Measurements from ENCODE around the gene CAPN12. TPM values are rescaled to one million over a fixed set of nuclear protein-coding genes. Genes with fewer than 3 reads are reported as not detected.
"Not testable (repeated sequence)": the region's sequence is repeated elsewhere in the genome, so short reads cannot be mapped to it uniquely, and the experiment has no call there.

Gene CAPN12
- polyA plus RNA-seq, 1 of the 3 experiments (the other 2 are of a cell fraction): 3.0 TPM

DNA sequence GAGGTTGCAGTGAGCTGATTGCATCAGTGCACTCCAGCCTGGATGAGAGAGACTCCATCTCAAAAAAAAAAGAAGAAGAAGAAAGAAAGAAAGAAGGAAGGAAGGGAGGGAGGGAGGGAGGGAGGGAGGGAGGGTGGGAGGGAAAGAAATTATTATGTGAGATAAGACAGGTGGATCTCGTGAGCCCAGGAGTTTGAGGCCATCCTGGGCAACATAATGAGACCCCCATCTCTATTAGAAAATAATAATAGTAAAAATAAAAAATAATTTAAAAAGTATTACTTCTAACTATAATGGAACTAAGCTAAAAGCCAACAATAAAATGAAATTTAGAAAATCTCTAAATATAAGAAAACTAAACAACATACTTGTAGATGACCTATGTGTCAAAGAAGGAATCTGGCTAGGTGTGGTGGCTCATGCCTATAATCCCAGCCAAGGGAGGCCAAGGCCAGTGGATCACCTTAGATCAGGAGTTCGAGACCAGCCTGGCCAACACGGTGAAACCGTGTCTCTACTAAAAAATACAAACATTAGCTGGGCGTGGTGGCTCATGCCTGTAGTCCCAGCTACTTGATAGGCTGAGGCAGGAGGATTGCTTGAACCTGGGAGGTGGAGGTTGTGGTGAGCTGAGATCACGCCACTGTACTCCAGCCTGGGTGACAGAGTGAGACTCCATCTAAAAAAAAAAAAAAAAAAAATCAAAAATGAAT is 16.7 kb upstream of the CAPN12 start:
- H3K9ac ChIP-seq; DNase-seq; H4K20me1 ChIP-seq (ENCODE audit: insufficient read depth); H3K79me2 ChIP-seq (ENCODE audit: insufficient read depth); H3K9me3 ChIP-seq; H3F3A ChIP-seq (replicated peaks; ENCODE audit: insufficient read depth); H3K4me3 ChIP-seq (ENCODE audit: low read depth in 2 of 2, low read length in 1 of 2); H2AFZ ChIP-seq (ENCODE audit: low read depth); H3K4me1 ChIP-seq (ENCODE audit: control insufficient read depth in 1 of 2, insufficient read depth in 2 of 2, low read depth in 1 of 2, low read length in 1 of 2); H3K4me2 ChIP-seq; H3K36me3 ChIP-seq (replicated peaks in 1 of 2; ENCODE audit: control insufficient read depth in 1 of 2, insufficient read depth in 2 of 2, low read length in 1 of 2); H3K27ac ChIP-seq (ENCODE audit: low read depth in 2 of 2, low read length in 1 of 2); H3K9me2 ChIP-seq; POLR2A ChIA-PET; H3K27me3 ChIP-seq (ENCODE audit: insufficient read depth): not testable (repeated sequence)
- WGBS (ENCODE audit: low lambda C conversion rate): 71% methylated on average over 6 of the region's 6 CpGs
- CTCF ChIA-PET: interaction anchor here (1.4 kb wide), 1 partner anchor 12 kb away, joined by 3 read pairs; no protein-coding TSS in a partner anchor

DNA sequence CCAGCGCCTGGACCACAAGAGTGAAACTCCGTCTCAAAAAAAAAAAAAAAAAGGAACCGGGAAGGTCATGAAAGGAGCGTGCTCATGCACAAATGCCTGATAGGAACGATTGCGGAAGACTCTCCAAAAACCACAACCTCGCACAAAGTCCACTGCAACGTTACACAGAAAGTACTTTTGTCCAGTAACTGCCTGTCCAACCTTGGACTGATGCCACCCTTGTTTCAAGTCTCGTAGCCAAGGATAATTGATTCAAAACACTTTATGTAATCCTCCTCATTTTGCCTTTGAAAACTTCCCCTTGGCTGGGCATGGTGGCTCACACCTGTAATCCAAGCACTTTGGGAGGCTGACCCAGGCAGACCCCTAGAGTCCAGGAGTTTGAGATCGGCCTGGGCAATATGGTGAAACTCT is 15.3 kb upstream of the CAPN12 start:
- Histone ChIP-seq H4K20me1 (ENCODE audit: insufficient read depth) (no peaks in the 10 kb centered on the region), H3K9me3 (no peaks in the 10 kb centered on the region), H3K4me1 (ENCODE audit: control insufficient read depth in 1 of 2, insufficient read depth in 2 of 2, low read depth in 1 of 2, low read length in 1 of 2) (no peaks in the 10 kb centered on the region), H3K27me3 (ENCODE audit: insufficient read depth) (no peaks in the 10 kb centered on the region), H3K27ac (ENCODE audit: low read depth in 2 of 2, low read length in 1 of 2) (no peak overlapping the region), H3K36me3 (replicated peaks in 1 of 2; ENCODE audit: control insufficient read depth in 1 of 2, insufficient read depth in 2 of 2, low read length in 1 of 2) (no peaks in the 10 kb centered on the region), H2AFZ (ENCODE audit: low read depth) (no peak overlapping the region), H3K9ac (no peak overlapping the region), H3K79me2 (ENCODE audit: insufficient read depth) (no peaks in the 10 kb centered on the region), H3K4me2 (no peak overlapping the region), H3F3A (replicated peaks; ENCODE audit: insufficient read depth) (no peaks in the 10 kb centered on the region), H3K9me2 (no peaks in the 10 kb centered on the region), H3K4me3 (ENCODE audit: low read depth in 2 of 2, low read length in 1 of 2) (no peak overlapping the region)
- no peak for DNase-seq
- ChIA-PET CTCF (interaction anchor here (1.4 kb wide), 1 partner anchor 11 kb away, joined by 3 read pairs; no protein-coding TSS in a partner anchor), POLR2A (no interaction called here)
- WGBS (ENCODE audit: low lambda C conversion rate): 75% methylated on average over 10 of the region's 10 CpGs
- TF ChIP-seq, protein P1, sequence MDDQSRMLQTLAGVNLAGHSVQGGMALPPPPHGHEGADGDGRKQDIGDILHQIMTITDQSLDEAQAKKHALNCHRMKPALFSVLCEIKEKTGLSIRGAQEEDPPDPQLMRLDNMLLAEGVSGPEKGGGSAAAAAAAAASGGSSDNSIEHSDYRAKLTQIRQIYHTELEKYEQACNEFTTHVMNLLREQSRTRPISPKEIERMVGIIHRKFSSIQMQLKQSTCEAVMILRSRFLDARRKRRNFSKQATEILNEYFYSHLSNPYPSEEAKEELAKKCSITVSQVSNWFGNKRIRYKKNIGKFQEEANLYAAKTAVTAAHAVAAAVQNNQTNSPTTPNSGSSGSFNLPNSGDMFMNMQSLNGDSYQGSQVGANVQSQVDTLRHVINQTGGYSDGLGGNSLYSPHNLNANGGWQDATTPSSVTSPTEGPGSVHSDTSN (IDR thresholded peaks at IDR 0.05): no peak
- TF ChIP-seq TCF12 (IDR thresholded peaks at IDR 0.05) (no peak), NFIC (IDR thresholded peaks at IDR 0.05; ENCODE audit: borderline replicate concordance) (no peak), ELF1 (IDR thresholded peaks at IDR 0.05) (no peak), RFX5 (IDR thresholded peaks at IDR 0.05; ENCODE audit: low read length) (no peak), RAD21 (IDR thresholded peaks at IDR 0.05; ENCODE audit: low read length) (no peak), FOXM1 (IDR thresholded peaks at IDR 0.05; ENCODE audit: low read depth) (no peak), EZH2phosphoT487 (IDR thresholded peaks at IDR 0.05; ENCODE audit: borderline replicate concordance, low read depth) (no peak), FOXJ3 (CRISPR knock-in tag; IDR thresholded peaks at IDR 0.05) (no peak), MXI1 (IDR thresholded peaks at IDR 0.05; ENCODE audit: low read depth, low read length) (no peak), MEF2A (IDR thresholded peaks at IDR 0.05; ENCODE audit: borderline replicate concordance, low read depth) (no peak), NRF1 (IDR thresholded peaks at IDR 0.05; ENCODE audit: low read depth, low read length) (no peak), FOSL2 (IDR thresholded peaks at IDR 0.05; ENCODE audit: borderline replicate concordance, low read depth) (no peak), YY1 (IDR thresholded peaks at IDR 0.05; ENCODE audit: low read depth) (no peak), SMC3 (IDR thresholded peaks at IDR 0.05; ENCODE audit: low read depth, low read length) (no peak), GATA2 (CRISPR knock-in tag; IDR thresholded peaks at IDR 0.05) (no peak), TAF1 (IDR thresholded peaks at IDR 0.05; ENCODE audit: borderline replicate concordance, low read depth, low read length) (no peak)
- TF ChIP-seq, protein P2, sequence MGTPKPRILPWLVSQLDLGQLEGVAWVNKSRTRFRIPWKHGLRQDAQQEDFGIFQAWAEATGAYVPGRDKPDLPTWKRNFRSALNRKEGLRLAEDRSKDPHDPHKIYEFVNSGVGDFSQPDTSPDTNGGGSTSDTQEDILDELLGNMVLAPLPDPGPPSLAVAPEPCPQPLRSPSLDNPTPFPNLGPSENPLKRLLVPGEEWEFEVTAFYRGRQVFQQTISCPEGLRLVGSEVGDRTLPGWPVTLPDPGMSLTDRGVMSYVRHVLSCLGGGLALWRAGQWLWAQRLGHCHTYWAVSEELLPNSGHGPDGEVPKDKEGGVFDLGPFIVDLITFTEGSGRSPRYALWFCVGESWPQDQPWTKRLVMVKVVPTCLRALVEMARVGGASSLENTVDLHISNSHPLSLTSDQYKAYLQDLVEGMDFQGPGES (IDR thresholded peaks at IDR 0.05; ENCODE audit: low read depth, low read length): no peak
- TF ChIP-seq, protein P3, sequence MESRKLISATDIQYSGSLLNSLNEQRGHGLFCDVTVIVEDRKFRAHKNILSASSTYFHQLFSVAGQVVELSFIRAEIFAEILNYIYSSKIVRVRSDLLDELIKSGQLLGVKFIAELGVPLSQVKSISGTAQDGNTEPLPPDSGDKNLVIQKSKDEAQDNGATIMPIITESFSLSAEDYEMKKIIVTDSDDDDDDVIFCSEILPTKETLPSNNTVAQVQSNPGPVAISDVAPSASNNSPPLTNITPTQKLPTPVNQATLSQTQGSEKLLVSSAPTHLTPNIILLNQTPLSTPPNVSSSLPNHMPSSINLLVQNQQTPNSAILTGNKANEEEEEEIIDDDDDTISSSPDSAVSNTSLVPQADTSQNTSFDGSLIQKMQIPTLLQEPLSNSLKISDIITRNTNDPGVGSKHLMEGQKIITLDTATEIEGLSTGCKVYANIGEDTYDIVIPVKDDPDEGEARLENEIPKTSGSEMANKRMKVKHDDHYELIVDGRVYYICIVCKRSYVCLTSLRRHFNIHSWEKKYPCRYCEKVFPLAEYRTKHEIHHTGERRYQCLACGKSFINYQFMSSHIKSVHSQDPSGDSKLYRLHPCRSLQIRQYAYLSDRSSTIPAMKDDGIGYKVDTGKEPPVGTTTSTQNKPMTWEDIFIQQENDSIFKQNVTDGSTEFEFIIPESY (IDR thresholded peaks at IDR 0.05; ENCODE audit: borderline replicate concordance, low read depth): no peak
- TF ChIP-seq, protein P4, sequence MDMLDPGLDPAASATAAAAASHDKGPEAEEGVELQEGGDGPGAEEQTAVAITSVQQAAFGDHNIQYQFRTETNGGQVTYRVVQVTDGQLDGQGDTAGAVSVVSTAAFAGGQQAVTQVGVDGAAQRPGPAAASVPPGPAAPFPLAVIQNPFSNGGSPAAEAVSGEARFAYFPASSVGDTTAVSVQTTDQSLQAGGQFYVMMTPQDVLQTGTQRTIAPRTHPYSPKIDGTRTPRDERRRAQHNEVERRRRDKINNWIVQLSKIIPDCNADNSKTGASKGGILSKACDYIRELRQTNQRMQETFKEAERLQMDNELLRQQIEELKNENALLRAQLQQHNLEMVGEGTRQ (IDR thresholded peaks at IDR 0.05; ENCODE audit: borderline replicate concordance, low read depth, low read length): no peak

DNA sequence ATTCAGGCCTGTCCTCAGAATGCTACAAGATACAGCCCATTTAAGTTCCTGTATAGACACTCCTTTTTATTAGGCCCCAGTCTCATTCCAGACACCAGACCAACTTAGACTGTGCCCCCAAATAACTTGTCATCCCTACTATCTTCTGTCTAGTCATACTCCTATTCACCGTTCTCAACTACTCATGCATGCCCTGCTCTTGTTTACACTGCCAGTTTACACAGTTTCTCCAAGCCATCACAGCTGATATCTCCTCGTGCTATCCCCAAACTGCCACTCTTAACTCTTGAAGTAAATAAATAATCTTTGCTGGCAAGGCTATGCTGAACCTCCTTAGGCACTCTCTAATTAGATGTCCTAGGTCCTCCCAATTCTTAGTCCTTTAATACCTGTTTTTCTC is 9.9 kb upstream of the CAPN12 start:
- DNase-seq; H2AFZ ChIP-seq (ENCODE audit: low read depth); CTCF ChIA-PET; H3K4me2 ChIP-seq; H4K20me1 ChIP-seq (ENCODE audit: insufficient read depth); H3K9me3 ChIP-seq; H3K79me2 ChIP-seq (ENCODE audit: insufficient read depth); H3K4me1 ChIP-seq (ENCODE audit: control insufficient read depth in 1 of 2, insufficient read depth in 2 of 2, low read depth in 1 of 2, low read length in 1 of 2); H3K27me3 ChIP-seq (ENCODE audit: insufficient read depth); H3K9ac ChIP-seq; H3F3A ChIP-seq (replicated peaks; ENCODE audit: insufficient read depth); H3K27ac ChIP-seq (ENCODE audit: low read depth in 2 of 2, low read length in 1 of 2); H3K36me3 ChIP-seq (replicated peaks in 1 of 2; ENCODE audit: control insufficient read depth in 1 of 2, insufficient read depth in 2 of 2, low read length in 1 of 2); POLR2A ChIA-PET; H3K9me2 ChIP-seq; H3K4me3 ChIP-seq (ENCODE audit: low read depth in 2 of 2, low read length in 1 of 2): not testable (repeated sequence)
- WGBS (ENCODE audit: low lambda C conversion rate): 57% methylated on average over 2 of the region's 2 CpGs
